NCI-H1694 (cell line): ENCODE results near the gene MID2.
"Not testable (repeated sequence)": the region's sequence is repeated elsewhere in the genome, so short reads cannot be mapped to it uniquely, and the experiment has no call there.

Experiments used
- DNase-seq: peaks from one replicate; lab custom pipeline; 2025; lab: John Stamatoyannopoulos, UW

Gene MID2

DNA sequence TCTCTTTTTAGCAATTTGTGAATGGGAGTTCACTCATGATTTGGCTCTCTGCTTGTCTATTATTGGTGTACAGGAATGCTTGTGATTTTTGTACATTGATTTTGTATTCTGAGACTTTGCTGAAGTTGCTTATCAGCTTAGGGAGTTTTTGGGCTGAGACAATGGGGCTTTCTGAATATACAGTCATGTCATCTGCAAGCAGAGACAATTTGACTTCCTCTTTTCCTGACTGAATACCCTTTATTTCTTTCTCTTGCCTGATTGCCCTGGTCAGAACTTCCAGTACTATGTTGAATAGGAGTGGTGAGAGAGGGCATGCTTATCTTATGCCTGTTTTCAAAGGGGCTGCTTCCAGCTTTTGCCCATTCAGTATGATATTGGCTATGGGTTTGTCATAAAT lies 129.7 kb downstream of the MID2 start:
- not testable (repeated sequence) for DNase-seq

DNA sequence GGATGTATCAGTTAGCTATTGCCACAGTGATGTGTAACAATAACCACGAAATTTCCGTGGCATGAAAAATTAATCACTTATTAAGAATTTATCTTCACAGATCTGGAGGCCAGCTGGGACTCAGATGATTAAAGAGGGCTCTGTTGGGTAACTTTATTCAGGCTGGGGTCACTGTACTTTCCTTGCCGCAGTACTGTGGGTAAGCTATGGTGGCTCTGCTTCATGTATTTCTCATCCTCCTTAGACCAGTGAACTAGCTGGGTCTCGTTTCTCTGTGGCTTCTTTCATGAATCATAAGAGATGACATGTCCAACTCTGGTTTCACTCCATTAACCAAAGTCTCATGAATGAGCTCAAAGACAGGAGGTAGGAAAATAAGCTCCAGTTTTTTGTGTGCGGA lies 143.0 kb downstream of the MID2 start:
- DNase-seq, result no peak

DNA sequence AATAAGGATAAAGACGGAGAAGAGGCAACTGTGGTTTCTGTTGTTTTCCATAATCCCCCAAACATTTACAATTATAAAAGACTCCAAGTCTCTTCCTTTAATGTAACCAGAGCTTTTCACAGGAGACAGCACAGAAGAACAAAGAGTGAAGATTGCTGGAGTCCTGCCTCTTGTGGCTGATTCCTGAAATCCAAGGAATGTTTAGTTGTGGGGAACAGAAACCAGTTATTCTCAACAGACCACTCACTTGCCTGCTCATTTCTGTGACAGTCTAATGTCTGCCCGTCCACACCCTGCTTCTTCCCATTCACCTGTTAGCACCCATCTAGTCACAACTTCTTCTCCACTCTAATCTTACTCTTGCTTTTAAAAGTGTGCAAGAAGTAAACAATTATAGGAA lies 144.4 kb downstream of the MID2 start:
- no peak for DNase-seq

DNA sequence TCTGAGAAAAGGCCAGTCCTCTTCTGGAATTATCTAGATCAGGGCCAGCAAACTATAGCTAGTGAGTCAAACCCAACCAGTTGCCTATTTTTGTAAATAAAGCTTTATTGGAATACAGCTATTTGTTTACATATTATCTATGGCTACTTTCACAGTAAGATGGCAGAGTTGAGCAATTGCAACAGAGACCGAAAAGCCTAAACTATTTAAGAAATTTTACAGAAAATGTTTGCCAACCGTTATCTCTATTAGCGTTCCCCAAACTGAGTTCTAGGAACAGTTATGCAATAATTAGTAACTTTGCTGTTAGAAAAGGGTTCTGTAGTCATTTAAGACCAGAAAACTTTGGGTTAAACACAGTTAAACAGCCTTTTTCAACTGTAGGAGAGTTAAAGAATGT lies 146.0 kb downstream of the MID2 start:
- no peak for DNase-seq
